GM21528 (cell line): ENCODE measurements around the gene AGAP1.

Experiments used
- ATAC-seq: cut with Tn5 transposase; IDR thresholded peaks from one replicate; pipeline ENCODE4 v1.9.1; 2021; ENCODE audit warnings: mild to moderate bottlenecking, moderate library complexity; ENCODE audit not compliant: unreplicated experiment, low FRiP score

Gene AGAP1

GRCh38 chr2:235721625-235722024, 227.8 kb downstream of the AGAP1 start:
- ATAC-seq, result no peak

- ATAC-seq, result no peak
Observed at GRCh38 chr2:235722869-235723268, 229.0 kb downstream of the AGAP1 start.

- no peak for ATAC-seq
Observed at GRCh38 chr2:235723371-235723770, 229.5 kb downstream of the AGAP1 start.

- ATAC-seq, result no peak
Observed at GRCh38 chr2:235723811-235724465, 230.1 kb downstream of the AGAP1 start.

GRCh38 chr2:235725016-235725489, 231.2 kb downstream of the AGAP1 start:
- no peak for ATAC-seq

GRCh38 chr2:235725841-235726240, 232.0 kb downstream of the AGAP1 start:
- ATAC-seq, result no peak

GRCh38 chr2:235726554-235726953, 232.7 kb downstream of the AGAP1 start:
- ATAC-seq, result no peak

GRCh38 chr2:235727174-235727573, 233.3 kb downstream of the AGAP1 start:
- ATAC-seq, result no peak

GRCh38 chr2:235727891-235728799, 234.3 kb downstream of the AGAP1 start:
- ATAC-seq, result no peak

GRCh38 chr2:235728800-235729556, 235.1 kb downstream of the AGAP1 start:
- no peak for ATAC-seq

- ATAC-seq, result no peak
Observed at GRCh38 chr2:235729557-235729947, 235.7 kb downstream of the AGAP1 start.

- ATAC-seq, result no peak
Observed at GRCh38 chr2:235730115-235730514, 236.3 kb downstream of the AGAP1 start.

- no peak for ATAC-seq
Observed at GRCh38 chr2:235733761-235734160, 239.9 kb downstream of the AGAP1 start.

- no peak for ATAC-seq
Observed at GRCh38 chr2:235734168-235734567, 240.3 kb downstream of the AGAP1 start.

GRCh38 chr2:235734688-235735231, 240.9 kb downstream of the AGAP1 start:
- ATAC-seq, result no peak

- no peak for ATAC-seq
Observed at GRCh38 chr2:235737396-235737795, 243.6 kb downstream of the AGAP1 start.

GRCh38 chr2:235737840-235738239, 244.0 kb downstream of the AGAP1 start:
- ATAC-seq, result no peak

- ATAC-seq, result no peak
Observed at GRCh38 chr2:235739704-235740415, 246.0 kb downstream of the AGAP1 start.

GRCh38 chr2:235740821-235741220, 247.0 kb downstream of the AGAP1 start:
- no peak for ATAC-seq

- ATAC-seq, result no peak
Observed at GRCh38 chr2:235744161-235744560, 250.3 kb downstream of the AGAP1 start.
